HepG2 (cell line): ENCODE results near the gene AMZ2. TPM values are rescaled to one million over a fixed set of nuclear protein-coding genes. Genes with fewer than 3 reads are reported as not detected.

Experiments used
- FOSL1 ChIP-seq: sonication (generic); formaldehyde crosslinking; IDR thresholded peaks from 2 replicates; pipeline ENCODE4 v1.9.0; 2021; ENCODE audit warnings: missing genetic modification reagents, borderline replicate concordance
- GFI1 ChIP-seq: sonication (generic); formaldehyde crosslinking; IDR thresholded peaks from 2 replicates; pipeline ENCODE4 v1.5.0; 2020; ENCODE audit warnings: missing genetic modification reagents, mild to moderate bottlenecking, borderline replicate concordance
- ISL2 ChIP-seq: sonication (generic); formaldehyde crosslinking; IDR thresholded peaks from 2 replicates; pipeline ENCODE4 v1.5.0; 2020; ENCODE audit warnings: missing genetic modification reagents
- KAT7 ChIP-seq: IDR thresholded peaks from 2 replicates; pipeline ENCODE4 v1.6.1; 2018; ENCODE audit warnings: borderline replicate concordance, missing compliant biosample characterization
- MAX ChIP-seq: IDR thresholded peaks from 2 replicates; pipeline ENCODE4 v1.6.1; 2012; ENCODE audit warnings: inconsistent platforms
- MYPOP ChIP-seq: sonication (generic); formaldehyde crosslinking; IDR thresholded peaks from 2 replicates; pipeline ENCODE4 v1.8.1; 2023; ENCODE audit warnings: mild to moderate bottlenecking, moderate library complexity, missing genetic modification reagents
- RARG ChIP-seq: sonication (generic); formaldehyde crosslinking; IDR thresholded peaks from 2 replicates; pipeline ENCODE4 v1.4.0; 2020; ENCODE audit warnings: low read depth, mild to moderate bottlenecking, missing genetic modification reagents
- RORA ChIP-seq: sonication (generic); formaldehyde crosslinking; IDR thresholded peaks from 2 replicates; pipeline ENCODE4 v1.5.0; 2020; ENCODE audit warnings: mild to moderate bottlenecking, missing genetic modification reagents, moderate library complexity
- SKIL ChIP-seq: sonication (generic); formaldehyde crosslinking; IDR thresholded peaks from 2 replicates; pipeline ENCODE4 v1.8.0; 2022; ENCODE audit warnings: missing genetic modification reagents, mild to moderate bottlenecking, moderate library complexity, borderline replicate concordance
- SMARCC2 ChIP-seq: fragments of 450-650 bp; IDR thresholded peaks from 2 replicates; pipeline ENCODE4 v1.6.1; 2017; ENCODE audit warnings: antibody characterized with exemption, mild to moderate bottlenecking
- SNAPC2 ChIP-seq: sonication (generic); formaldehyde crosslinking; IDR thresholded peaks from 2 replicates; pipeline ENCODE4 v1.8.1; 2022; ENCODE audit warnings: mild to moderate bottlenecking, missing genetic modification reagents
- TAF1 ChIP-seq: sonication (generic); formaldehyde crosslinking; IDR thresholded peaks from 2 replicates; pipeline ENCODE4 v1.4.0; 2020; ENCODE audit warnings: missing genetic modification reagents
- TOE1 ChIP-seq: sonication (generic); formaldehyde crosslinking; IDR thresholded peaks from 2 replicates; pipeline ENCODE4 v1.4.0; 2020; ENCODE audit warnings: mild to moderate bottlenecking, missing genetic modification reagents
- ZBTB33 ChIP-seq: sonication (generic); formaldehyde crosslinking; IDR thresholded peaks from 2 replicates; pipeline ENCODE4 v1.4.0; 2020; ENCODE audit warnings: missing genetic modification reagents
- ZKSCAN1 ChIP-seq: fragments of 150-350 bp; IDR thresholded peaks from 2 replicates; pipeline ENCODE4 v1.6.1; 2014; ENCODE audit warnings: low read length
- ZNF121 ChIP-seq: sonication (generic); formaldehyde crosslinking; IDR thresholded peaks from 2 replicates; pipeline ENCODE4 v1.5.0; 2020; ENCODE audit warnings: mild to moderate bottlenecking, missing genetic modification reagents
- ZNF17 ChIP-seq: sonication (generic); formaldehyde crosslinking; IDR thresholded peaks from 2 replicates; pipeline ENCODE4 v1.5.0; 2020; ENCODE audit warnings: mild to moderate bottlenecking, missing genetic modification reagents
- ZNF562 ChIP-seq: sonication (generic); formaldehyde crosslinking; IDR thresholded peaks from 2 replicates; pipeline ENCODE4 v1.8.0; 2022; ENCODE audit warnings: missing genetic modification reagents, borderline replicate concordance
- ZNF775 ChIP-seq: sonication (generic); formaldehyde crosslinking; IDR thresholded peaks from 2 replicates; pipeline ENCODE4 v1.4.0; 2020; ENCODE audit warnings: missing genetic modification reagents, mild to moderate bottlenecking, moderate library complexity, borderline replicate concordance
- polyA plus RNA-seq, 8 experiments: library from polyadenylated mRNA; depleted of rRNA in 3 of 8; stranded (reverse) in 7 of 8; unstranded in 1 of 8; fragments of >200 nt; fragmentation: Illumina TruSeq in 4 of 8; extraction: Trizol in 4 of 8; gene quantifications; 2 replicates each; pipeline versions ENCODE4 v1.2.1 to v1.2.3, GENCODE V29; 2011 to 2016; ENCODE audit warnings: low read depth in 4 of 8, missing spikeins in 1 of 8, mixed read lengths in 1 of 8; ENCODE audit not compliant: insufficient read depth in 1 of 8
- total RNA-seq, 5 experiments: library from RNA; depleted of rRNA; stranded (reverse); fragments of >200 nt; fragmentation: Illumina TruSeq; extraction: Trizol; gene quantifications; 2 replicates each; pipeline ENCODE4 v1.2.3, GENCODE V29; 2016; ENCODE audit warnings: low read depth in 1 of 5
- TF ChIP-seq, protein P1 (sequence below): sonication (generic); formaldehyde crosslinking; IDR thresholded peaks from 2 replicates; pipeline ENCODE4 v1.4.0; 2020; ENCODE audit warnings: low read depth, mild to moderate bottlenecking, missing genetic modification reagents
- TF ChIP-seq, protein P2 (sequence below): sonication (generic); formaldehyde crosslinking; IDR thresholded peaks from 2 replicates; pipeline ENCODE4 v1.8.0; 2023; ENCODE audit warnings: mild to moderate bottlenecking, missing genetic modification reagents

AMZ2 gene
- total and polyA plus RNA-seq, 2 of the 13 experiments (the other 11 are each of a cell fraction or from before 2014, with no cell fraction given), result 86.9 to 90.2 TPM

- TF ChIP-seq SKIL (0 out of 2 replicates have a peak, but pooled peaks have one; percentile 28), ZKSCAN1 (no peak), MAX (peak; percentile 83), ZBTB33 (CRISPR knock-in tag) (peak; percentile 24), ISL2 (CRISPR knock-in tag) (peak; percentile 43), ZNF775 (CRISPR knock-in tag) (no peak), RORA (no peak), KAT7 (CRISPR knock-in tag) (peak; percentile 97; the same call in 1 of the 2 replicates), TOE1 (CRISPR knock-in tag) (no peak), MYPOP (CRISPR knock-in tag) (peak; percentile 76), ZNF121 (CRISPR knock-in tag) (peak; percentile 69), SNAPC2 (CRISPR knock-in tag) (peak; percentile 93; the same call in 1 of the 2 replicates), ZNF562 (CRISPR knock-in tag) (no peak), GFI1 (CRISPR knock-in tag) (peak; percentile 84; the same call in 1 of the 2 replicates), FOSL1 (CRISPR knock-in tag) (no peak), RARG (no peak), ZNF17 (no peak), TAF1 (CRISPR knock-in tag) (peak; percentile 95), SMARCC2 (no peak)
- TF ChIP-seq, protein P1, sequence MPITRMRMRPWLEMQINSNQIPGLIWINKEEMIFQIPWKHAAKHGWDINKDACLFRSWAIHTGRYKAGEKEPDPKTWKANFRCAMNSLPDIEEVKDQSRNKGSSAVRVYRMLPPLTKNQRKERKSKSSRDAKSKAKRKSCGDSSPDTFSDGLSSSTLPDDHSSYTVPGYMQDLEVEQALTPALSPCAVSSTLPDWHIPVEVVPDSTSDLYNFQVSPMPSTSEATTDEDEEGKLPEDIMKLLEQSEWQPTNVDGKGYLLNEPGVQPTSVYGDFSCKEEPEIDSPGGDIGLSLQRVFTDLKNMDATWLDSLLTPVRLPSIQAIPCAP (CRISPR knock-in tag), result no peak
- TF ChIP-seq, protein P2, sequence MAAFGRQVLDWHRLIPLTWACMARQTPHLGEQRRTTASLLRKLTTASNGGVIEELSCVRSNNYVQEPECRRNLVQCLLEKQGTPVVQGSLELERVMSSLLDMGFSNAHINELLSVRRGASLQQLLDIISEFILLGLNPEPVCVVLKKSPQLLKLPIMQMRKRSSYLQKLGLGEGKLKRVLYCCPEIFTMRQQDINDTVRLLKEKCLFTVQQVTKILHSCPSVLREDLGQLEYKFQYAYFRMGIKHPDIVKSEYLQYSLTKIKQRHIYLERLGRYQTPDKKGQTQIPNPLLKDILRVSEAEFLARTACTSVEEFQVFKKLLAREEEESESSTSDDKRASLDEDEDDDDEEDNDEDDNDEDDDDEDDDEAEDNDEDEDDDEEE (CRISPR knock-in tag), result no peak
Observed at GRCh38 chr17:68247445-68248198, at the start of gene AMZ2 (continued).
